Trophoblast cell (in vitro differentiated cells and primary cell): ENCODE results near the gene IGF2R.
A peak's percentile ranks its signal among the peaks of the same experiment; 100 is the strongest.

Source experiments
- DNase-seq, 2 donors: peaks; one replicate each; pipeline ENCODE4 v3.0.0-alpha.2; 2016
- H2AFZ ChIP-seq: 2 replicates; pipeline ENCODE4 v1.6.1; 2013; ENCODE audit warnings: low read length, moderate library complexity, mild to moderate bottlenecking; ENCODE audit not compliant: insufficient read depth, poor library complexity
- H2AK5ac ChIP-seq: 2 replicates; pipeline ENCODE4 v1.6.1; 2013; ENCODE audit warnings: mild to moderate bottlenecking, low read length
- H2BK120ac ChIP-seq: 2 replicates; pipeline ENCODE4 v1.6.1; 2013; ENCODE audit warnings: low read length, mild to moderate bottlenecking, moderate library complexity; ENCODE audit not compliant: insufficient read depth, poor library complexity
- H2BK12ac ChIP-seq: 2 replicates; pipeline ENCODE4 v1.6.1; 2013; ENCODE audit warnings: mild to moderate bottlenecking, low read length, moderate library complexity
- H2BK5ac ChIP-seq: 2 replicates; pipeline ENCODE4 v1.6.1; 2013; ENCODE audit warnings: low read length, low read depth, moderate library complexity, mild to moderate bottlenecking; ENCODE audit not compliant: poor library complexity
- H3K14ac ChIP-seq: 2 replicates; pipeline ENCODE4 v1.6.1; 2013; ENCODE audit warnings: mild to moderate bottlenecking, low read length
- H3K18ac ChIP-seq: 2 replicates; pipeline ENCODE4 v1.6.1; 2013; ENCODE audit warnings: mild to moderate bottlenecking, low read length
- H3K23ac ChIP-seq: 2 replicates; pipeline ENCODE4 v1.6.1; 2013; ENCODE audit warnings: low read length
- H3K27ac ChIP-seq: 2 replicates; pipeline ENCODE4 v1.5.1; 2013; ENCODE audit warnings: low read depth, mild to moderate bottlenecking, inconsistent platforms, low read length, moderate library complexity
- H3K27me3 ChIP-seq: 2 replicates; pipeline ENCODE4 v1.6.1; 2013; ENCODE audit warnings: inconsistent platforms, mild to moderate bottlenecking, low read length, moderate library complexity; ENCODE audit not compliant: insufficient read depth
- H3K36me3 ChIP-seq, 2 experiments: 1 replicate in 1 of 2; 2 replicates in 1 of 2; pipeline ENCODE4 v1.6.1; 2013; ENCODE audit warnings: low read length in 2 of 2, mild to moderate bottlenecking in 2 of 2, moderate library complexity in 1 of 2; ENCODE audit not compliant: insufficient read depth in 2 of 2, control insufficient read depth in 1 of 2
- H3K4ac ChIP-seq: 2 replicates; pipeline ENCODE4 v1.6.1; 2013; ENCODE audit warnings: low read depth, mild to moderate bottlenecking, low read length, moderate library complexity
- H3K4me1 ChIP-seq, 2 experiments: 1 replicate in 1 of 2; 2 replicates in 1 of 2; pipeline ENCODE4 v1.6.1; 2013; ENCODE audit warnings: low read length in 2 of 2, mild to moderate bottlenecking in 2 of 2, moderate library complexity in 1 of 2; ENCODE audit not compliant: insufficient read depth in 2 of 2, control insufficient read depth in 1 of 2
- H3K4me2 ChIP-seq: 2 replicates; pipeline ENCODE4 v1.6.1; 2013; ENCODE audit warnings: inconsistent platforms, mild to moderate bottlenecking, low read length, moderate library complexity
- H3K4me3 ChIP-seq: 2 replicates; pipeline ENCODE4 v1.5.1; 2013; ENCODE audit warnings: mild to moderate bottlenecking, low read depth, low read length, inconsistent platforms
- H3K79me1 ChIP-seq: one replicate; pipeline ENCODE4 v1.6.1; 2013; ENCODE audit warnings: low read length
- H3K79me2 ChIP-seq: 2 replicates; pipeline ENCODE4 v1.6.1; 2013; ENCODE audit warnings: low read length, mild to moderate bottlenecking; ENCODE audit not compliant: control insufficient read depth, insufficient read depth, poor library complexity
- H3K9ac ChIP-seq: 2 replicates; pipeline ENCODE4 v1.6.1; 2013; ENCODE audit warnings: mild to moderate bottlenecking, low read length
- H3K9me3 ChIP-seq: 2 replicates; pipeline ENCODE4 v1.6.1; 2013; ENCODE audit warnings: low read depth, mild to moderate bottlenecking, control low read depth, inconsistent platforms, low read length; ENCODE audit not compliant: insufficient read depth
- H4K12ac ChIP-seq: 2 replicates; pipeline ENCODE4 v1.6.1; 2013; ENCODE audit warnings: low read depth, mild to moderate bottlenecking, low read length, moderate library complexity
- H4K8ac ChIP-seq: 2 replicates; pipeline ENCODE4 v1.6.1; 2013; ENCODE audit warnings: low read depth, mild to moderate bottlenecking, low read length, moderate library complexity
- H4K91ac ChIP-seq: one replicate; pipeline ENCODE4 v1.6.1; 2013; ENCODE audit warnings: low read depth, mild to moderate bottlenecking, low read length, moderate library complexity
- WGBS: extraction: QIAGEN DNeasy Blood & Tissue Kit; methylation state at CpG from one replicate; pipeline ENCODE4 v1.1.7; 2013; ENCODE audit warnings: missing lambda C conversion rate; ENCODE audit not compliant: insufficient read length, insufficient coverage; ENCODE audit errors: extremely low coverage; 5-methylcytosine and 5-hydroxymethylcytosine counted together

The IGF2R gene

GRCh38 chr6:159959165-159959975, 9.5 kb upstream of the IGF2R start:
- no CpG with 5 or more reads among the region's 6 CpGs for WGBS
- Histone ChIP-seq H3K27me3 (no peaks in the 10 kb centered on the region), H3K79me1 (no peaks in the 10 kb centered on the region), H3K23ac (no peak overlapping the region), H3K4me1 (no peaks in the 10 kb centered on the region), H4K8ac (no peak overlapping the region), H3K9me3 (no peaks in the 10 kb centered on the region), H3K4ac (no peak overlapping the region), H4K12ac (no peak overlapping the region), H2BK120ac (no peak overlapping the region), H3K4me2 (no peak overlapping the region), H3K18ac (no peak overlapping the region), H2BK12ac (no peak overlapping the region), H2AK5ac (no peak overlapping the region), H3K14ac (no peak overlapping the region), H3K79me2 (no peaks in the 10 kb centered on the region), H3K27ac (no peak overlapping the region), H3K36me3 (no peaks in the 10 kb centered on the region), H4K91ac (no peak overlapping the region), H3K9ac (peak overlapping the region; percentile 12), H2AFZ (no peak overlapping the region), H2BK5ac (no peak overlapping the region), H3K4me3 (no peak overlapping the region)
- peak in 1 of 2 donors; percentile 18 for DNase-seq

GRCh38 chr6:159959976-159960384, 8.9 kb upstream of the IGF2R start:
- no peaks in the 10 kb centered on the region for H3K9me3 ChIP-seq
- no peak overlapping the region for H3K27ac ChIP-seq
- H4K12ac ChIP-seq, result no peak overlapping the region
- H3K4me2 ChIP-seq, result no peak overlapping the region
- H4K91ac ChIP-seq, result no peak overlapping the region
- H3K27me3 ChIP-seq, result no peaks in the 10 kb centered on the region
- H3K9ac ChIP-seq, result no peak overlapping the region
- no peak overlapping the region for H2BK120ac ChIP-seq
- H3K79me1 ChIP-seq, result no peaks in the 10 kb centered on the region
- H3K4me3 ChIP-seq, result no peak overlapping the region
- H3K23ac ChIP-seq, result no peak overlapping the region
- no peak overlapping the region for H2AFZ ChIP-seq
- no peak overlapping the region for H2AK5ac ChIP-seq
- no peak overlapping the region for H3K14ac ChIP-seq
- H2BK5ac ChIP-seq, result no peak overlapping the region
- no peak overlapping the region for H3K4ac ChIP-seq
- no peak for DNase-seq
- WGBS, result no CpG with 5 or more reads among the region's 3 CpGs
- H3K18ac ChIP-seq, result no peak overlapping the region
- no peak overlapping the region for H2BK12ac ChIP-seq
- no peak overlapping the region for H4K8ac ChIP-seq
- no peaks in the 10 kb centered on the region for H3K4me1 ChIP-seq
- H3K36me3 ChIP-seq, result no peaks in the 10 kb centered on the region
- H3K79me2 ChIP-seq, result no peaks in the 10 kb centered on the region

- H3K4me1 ChIP-seq, result no peaks in the 10 kb centered on the region
- no peak overlapping the region for H2AFZ ChIP-seq
- H4K12ac ChIP-seq, result no peak overlapping the region
- H3K14ac ChIP-seq, result no peak overlapping the region
- H2BK12ac ChIP-seq, result no peak overlapping the region
- H4K91ac ChIP-seq, result no peak overlapping the region
- no CpG with 5 or more reads among the region's 6 CpGs for WGBS
- no peak overlapping the region for H3K4me2 ChIP-seq
- peaks cover under 1% of the 10 kb centered on the region for H3K9me3 ChIP-seq
- H3K36me3 ChIP-seq, result no peaks in the 10 kb centered on the region
- H3K79me2 ChIP-seq, result no peaks in the 10 kb centered on the region
- H3K18ac ChIP-seq, result no peak overlapping the region
- no peak overlapping the region for H3K23ac ChIP-seq
- no peaks in the 10 kb centered on the region for H3K79me1 ChIP-seq
- H3K27ac ChIP-seq, result no peak overlapping the region
- no peak overlapping the region for H2AK5ac ChIP-seq
- H3K9ac ChIP-seq, result no peak overlapping the region
- no peak overlapping the region for H3K4ac ChIP-seq
- H3K27me3 ChIP-seq, result no peaks in the 10 kb centered on the region
- H3K4me3 ChIP-seq, result no peak overlapping the region
- DNase-seq, result no peak
- H4K8ac ChIP-seq, result no peak overlapping the region
- H2BK120ac ChIP-seq, result no peak overlapping the region
- no peak overlapping the region for H2BK5ac ChIP-seq
Observed at GRCh38 chr6:159960485-159960884, 8.4 kb upstream of the IGF2R start.

GRCh38 chr6:159961528-159961927, 7.4 kb upstream of the IGF2R start:
- Histone ChIP-seq H3K27me3 (no peaks in the 10 kb centered on the region), H3K79me1 (no peaks in the 10 kb centered on the region), H3K27ac (no peak overlapping the region), H2BK12ac (no peak overlapping the region), H3K9me3 (peaks cover 2% of the 10 kb centered on the region), H2BK5ac (no peak overlapping the region), H3K4me3 (no peak overlapping the region), H3K36me3 (no peaks in the 10 kb centered on the region), H3K9ac (no peak overlapping the region), H4K12ac (no peak overlapping the region), H3K4me1 (no peaks in the 10 kb centered on the region), H3K14ac (no peak overlapping the region), H3K18ac (no peak overlapping the region), H2BK120ac (no peak overlapping the region), H3K4ac (no peak overlapping the region), H3K79me2 (no peaks in the 10 kb centered on the region), H2AK5ac (no peak overlapping the region), H3K4me2 (no peak overlapping the region), H4K91ac (no peak overlapping the region), H3K23ac (no peak overlapping the region), H2AFZ (no peak overlapping the region), H4K8ac (no peak overlapping the region)
- peak in 1 of 2 donors; percentile 37 for DNase-seq
- no CpG with 5 or more reads among the region's 2 CpGs for WGBS
